Transverse colon (tissue), 4 donors: ENCODE measurements around the gene EXOC3L4. TPM values are rescaled to one million over a fixed set of nuclear protein-coding genes. Genes with fewer than 3 reads are reported as not detected.

Source experiments
- DNase-seq: peaks from one replicate; pipeline ENCODE4 v3.0.0-alpha.2; 2019
- H3K27ac ChIP-seq, 4 donors: fragments of 200-600 bp; sonication (generic); 2 replicates each; pipeline ENCODE4 v1.5.1; 2016 to 2018; ENCODE audit warnings: inconsistent platforms in 4 of 4
- H3K27me3 ChIP-seq: fragments of 200-600 bp; sonication (generic); 2 replicates; pipeline ENCODE4 v1.5.1; 2017; ENCODE audit warnings: inconsistent platforms
- H3K36me3 ChIP-seq, 4 donors: fragments of 200-600 bp; sonication (generic); 2 replicates each; pipeline ENCODE4 v1.5.1; 2017 to 2019; ENCODE audit warnings: inconsistent platforms in 4 of 4
- H3K4me1 ChIP-seq, 4 donors: fragments of 200-600 bp; sonication (generic); 2 replicates each; pipeline ENCODE4 v1.5.1; 2017 to 2020; ENCODE audit warnings: inconsistent platforms in 4 of 4
- H3K4me3 ChIP-seq, 4 donors: fragments of 200-600 bp; sonication (generic); 1 replicate in 1 of 4; 2 replicates in 3 of 4; pipeline versions ENCODE4 v1.5.1 to v1.6.1; 2017 to 2019; ENCODE audit warnings: inconsistent platforms in 4 of 4
- H3K9me3 ChIP-seq, 2 donors: fragments of 200-600 bp; sonication (generic); 2 replicates each; pipeline ENCODE4 v1.5.1; 2017 to 2019; ENCODE audit warnings: inconsistent platforms in 2 of 2
- EP300 ChIP-seq: sonication (generic); formaldehyde crosslinking; IDR thresholded peaks from one replicate; pipeline ENCODE4 v1.6.1; 2017; ENCODE audit warnings: antibody characterized with exemption, low read depth
- POLR2A ChIP-seq: fragments of 450-650 bp; IDR thresholded peaks from one replicate; pipeline ENCODE4 v1.6.1; 2016; ENCODE audit warnings: antibody characterized with exemption, mild to moderate bottlenecking, moderate library complexity
- POLR2AphosphoS5 ChIP-seq, 3 donors: sonication (generic); formaldehyde crosslinking; IDR thresholded peaks; one replicate each; pipeline ENCODE4 v1.6.1; 2016; ENCODE audit warnings: antibody characterized with exemption in 3 of 3
- WGBS, 2 donors: methylation state at CpG; one replicate each; pipeline ENCODE4 v1.1.5; 2018; ENCODE audit warnings: low coverage in 1 of 2; 5-methylcytosine and 5-hydroxymethylcytosine counted together
- in situ Hi-C, 4 donors: fragments of 200-750 bp; cut with MboI; loops; one replicate each; pipeline versions ENCODE4 v1.15.0 to v1.15.1; 2017; ENCODE audit warnings: low sequenced_read_pairs in 3 of 4, low pct_ligation_motif_present in 1 of 4, low pct_unique_long_range_greater_than_20kb in 1 of 4
- intact Hi-C: fragments of 100-400 bp; cut with DNase I; formaldehyde crosslinking; loops from one replicate; pipeline ENCODE4 v1.15.1; 2023; ENCODE audit warnings: low total_unique reads
- total RNA-seq, 4 donors: library from RNA; depleted of rRNA; stranded (reverse); fragments of >200 nt; gene quantifications; one replicate each; pipeline ENCODE4 v1.1.0, GENCODE V29; 2016
- TF ChIP-seq, protein P1 (sequence below), 5 experiments: fragments of 200-600 bp in 3 of 5; fragments of 450-650 bp in 2 of 5; sonication (generic) in 3 of 5; IDR thresholded peaks; 1 replicate in 2 of 5; 2 replicates in 3 of 5; pipeline ENCODE4 v1.5.1; 2016 to 2017; ENCODE audit warnings: antibody characterized with exemption in 5 of 5, inconsistent platforms in 3 of 5, mild to moderate bottlenecking in 2 of 5, moderate library complexity in 1 of 5

Gene EXOC3L4
- total RNA-seq, 4 donors from 2014 or later: 15.2 to 49.0 (median 30.3) TPM

DNA sequence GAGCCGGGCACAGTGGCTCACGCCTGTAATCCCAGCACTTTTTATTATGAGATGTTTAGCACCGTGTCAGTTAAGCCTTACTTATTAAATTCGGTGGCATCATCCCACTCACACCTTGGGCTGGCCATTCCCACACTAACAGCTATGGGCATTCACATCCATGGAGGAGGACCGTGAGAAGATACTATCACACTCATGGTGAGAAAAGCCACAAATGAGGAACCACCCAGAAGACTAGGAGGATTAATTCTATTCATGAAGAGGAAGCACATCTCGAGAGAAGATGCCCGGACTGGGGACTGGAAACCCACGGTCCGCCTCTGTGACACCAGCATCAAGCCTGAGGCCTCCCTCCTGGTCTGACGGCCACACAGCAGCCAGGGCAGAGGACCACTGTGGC, 42.1 kb upstream of the EXOC3L4 start:
- no peak for TF ChIP-seq POLR2AphosphoS5 (IDR thresholded peaks at IDR 0.05)
- TF ChIP-seq POLR2A: no peak
- TF ChIP-seq, protein P1, sequence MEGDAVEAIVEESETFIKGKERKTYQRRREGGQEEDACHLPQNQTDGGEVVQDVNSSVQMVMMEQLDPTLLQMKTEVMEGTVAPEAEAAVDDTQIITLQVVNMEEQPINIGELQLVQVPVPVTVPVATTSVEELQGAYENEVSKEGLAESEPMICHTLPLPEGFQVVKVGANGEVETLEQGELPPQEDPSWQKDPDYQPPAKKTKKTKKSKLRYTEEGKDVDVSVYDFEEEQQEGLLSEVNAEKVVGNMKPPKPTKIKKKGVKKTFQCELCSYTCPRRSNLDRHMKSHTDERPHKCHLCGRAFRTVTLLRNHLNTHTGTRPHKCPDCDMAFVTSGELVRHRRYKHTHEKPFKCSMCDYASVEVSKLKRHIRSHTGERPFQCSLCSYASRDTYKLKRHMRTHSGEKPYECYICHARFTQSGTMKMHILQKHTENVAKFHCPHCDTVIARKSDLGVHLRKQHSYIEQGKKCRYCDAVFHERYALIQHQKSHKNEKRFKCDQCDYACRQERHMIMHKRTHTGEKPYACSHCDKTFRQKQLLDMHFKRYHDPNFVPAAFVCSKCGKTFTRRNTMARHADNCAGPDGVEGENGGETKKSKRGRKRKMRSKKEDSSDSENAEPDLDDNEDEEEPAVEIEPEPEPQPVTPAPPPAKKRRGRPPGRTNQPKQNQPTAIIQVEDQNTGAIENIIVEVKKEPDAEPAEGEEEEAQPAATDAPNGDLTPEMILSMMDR (IDR thresholded peaks at IDR 0.05): no peak
- TF ChIP-seq EP300: no peak
- H3K36me3 ChIP-seq: no peaks in the 10 kb centered on the region
- WGBS, 2 donors: 69 to 70% methylated on average over 2 to 10 of the region's 10 CpGs
- H3K4me1 ChIP-seq: peaks cover 6 to 37% (median 24%) of the 10 kb centered on the region in 4 donors
- no peaks in the 10 kb centered on the region for H3K27me3 ChIP-seq
- no peaks in the 10 kb centered on the region for H3K9me3 ChIP-seq
- H3K27ac ChIP-seq: no peak overlapping the region
- in situ Hi-C loops (no loop called here), intact Hi-C loops (no loop called here)
- DNase-seq: no peak
- H3K4me3 ChIP-seq: no peak overlapping the region

DNA sequence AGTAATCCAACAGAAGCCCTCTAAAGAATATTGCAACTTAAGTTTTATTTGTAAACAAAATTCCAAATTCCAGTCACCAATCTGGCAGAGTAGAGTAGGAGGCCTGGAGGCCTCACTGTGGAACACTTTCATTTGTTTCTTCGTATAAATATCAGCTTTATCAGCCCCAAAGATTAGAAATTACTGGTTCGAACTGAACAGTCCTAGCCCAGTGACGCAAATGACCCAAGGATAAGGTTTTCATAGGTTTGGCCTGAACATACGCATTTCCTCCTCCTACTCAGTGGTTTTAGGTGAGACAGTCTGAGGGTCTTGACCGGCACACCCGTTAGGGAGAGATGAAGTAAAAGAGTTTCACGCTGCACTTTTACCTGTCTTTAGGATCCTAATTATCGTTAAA, 38.8 kb upstream of the EXOC3L4 start:
- peak overlapping the region in 2 of 4 donors; percentile 78 to 98 for H3K4me3 ChIP-seq
- intact Hi-C loops: no loop called here

DNA sequence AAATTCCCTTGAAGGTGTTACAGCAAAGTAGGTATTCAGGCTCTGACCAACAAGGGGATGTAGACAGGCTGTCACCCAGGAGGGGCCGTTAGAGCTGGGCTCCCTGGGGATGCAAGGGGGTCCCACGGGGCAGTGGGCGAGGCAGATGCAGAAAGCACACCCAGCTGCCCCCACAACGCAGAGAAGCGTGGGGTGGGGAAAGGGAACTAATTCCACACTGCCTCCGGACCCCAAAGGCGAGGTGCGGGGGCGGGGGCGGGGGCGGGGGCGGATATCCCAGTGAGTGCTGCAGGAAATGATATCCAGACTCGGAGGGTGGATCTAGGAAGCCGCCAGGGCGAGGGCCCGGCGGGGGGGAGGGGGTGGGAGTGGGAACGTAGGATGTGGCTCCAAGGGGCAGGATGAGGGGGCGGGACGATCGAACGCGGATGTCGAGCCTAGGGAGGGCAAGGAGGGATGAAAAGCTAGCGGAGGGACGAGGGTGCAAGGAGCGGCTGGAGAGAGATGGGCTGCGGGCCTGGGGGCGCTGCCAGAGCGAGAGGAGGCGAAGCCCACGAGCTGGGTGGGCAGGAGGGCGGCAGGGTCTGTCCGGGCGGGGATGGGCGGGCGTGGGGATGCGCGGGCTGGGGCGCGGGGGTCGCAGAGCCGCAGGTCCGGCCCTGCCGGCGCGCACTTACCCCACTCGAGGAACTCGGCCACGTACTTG, 38.0 kb upstream of the EXOC3L4 start:
- intact Hi-C loops: no loop called here
- H3K27me3 ChIP-seq: no peaks in the 10 kb centered on the region
- in situ Hi-C loops: no loop called here
- peak overlapping the region; percentile 78 to 98 (median 90) for H3K4me3 ChIP-seq
- TF ChIP-seq POLR2A (no peak), POLR2AphosphoS5 (IDR thresholded peaks at IDR 0.05) (peak in 1 of 3 donors; percentile 19)
- peak; percentile 76 for DNase-seq
- 1 to 4% methylated on average over 11 to 28 of the region's 50 CpGs for WGBS, 2 donors
- no peaks in the 10 kb centered on the region for H3K36me3 ChIP-seq
- H3K9me3 ChIP-seq: no peaks in the 10 kb centered on the region
- peak overlapping the region; percentile 87 to 98 (median 98) for H3K27ac ChIP-seq
- peaks cover 17 to 51% (median 36%) of the 10 kb centered on the region in 4 donors for H3K4me1 ChIP-seq

More for the DNA sequence above, 38.8 kb upstream of the EXOC3L4 start:
- in situ Hi-C loops: no loop called here
- peaks cover 17 to 52% (median 37%) of the 10 kb centered on the region in 4 donors for H3K4me1 ChIP-seq
- H3K27me3 ChIP-seq: no peaks in the 10 kb centered on the region
- WGBS, 2 donors: 55 to 73% methylated on average over 8 of the region's 8 CpGs
- H3K27ac ChIP-seq: peak overlapping the region; percentile 87 to 98 (median 98)
- no peaks in the 10 kb centered on the region for H3K36me3 ChIP-seq
- H3K9me3 ChIP-seq: no peaks in the 10 kb centered on the region
- TF ChIP-seq POLR2AphosphoS5 (IDR thresholded peaks at IDR 0.05) (no peak), EP300 (no peak), POLR2A (no peak)
- TF ChIP-seq, protein P1 (IDR thresholded peaks at IDR 0.05): no peak
- DNase-seq: no peak

DNA sequence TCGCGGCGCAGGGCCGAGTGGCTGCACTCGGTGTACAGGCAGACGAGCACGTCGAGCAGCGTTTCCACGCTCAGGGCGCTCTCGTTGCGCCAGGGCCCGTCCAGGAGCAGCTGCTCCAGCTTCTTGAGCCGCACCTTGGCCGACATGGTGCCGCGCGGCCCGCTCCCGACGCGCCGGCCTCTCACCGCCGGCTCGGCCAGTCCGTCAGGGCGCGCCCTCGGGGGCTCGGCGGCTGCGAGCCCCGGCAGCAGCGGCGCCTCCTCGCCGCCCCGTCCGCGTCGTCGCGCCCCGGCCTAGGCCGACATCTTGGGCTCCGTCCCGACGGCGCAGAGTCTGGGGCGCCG, 37.5 kb upstream of the EXOC3L4 start:
- in situ Hi-C loops (no loop called here), intact Hi-C loops (no loop called here)
- 0% methylated on average over 8 of the region's 53 CpGs; no CpG with 5 or more reads in 1 of the 2 donors for WGBS, 2 donors
- Histone ChIP-seq H3K4me3 (peak overlapping the region; percentile 78 to 98 (median 90)), H3K4me1 (peaks cover 17 to 45% (median 33%) of the 10 kb centered on the region in 4 donors), H3K27ac (peak overlapping the region; percentile 87 to 98 (median 98)), H3K9me3 (no peaks in the 10 kb centered on the region), H3K27me3 (no peaks in the 10 kb centered on the region), H3K36me3 (no peaks in the 10 kb centered on the region)
- DNase-seq: no peak
- TF ChIP-seq POLR2A (no peak), POLR2AphosphoS5 (IDR thresholded peaks at IDR 0.05) (peak in 1 of 3 donors; percentile 3), EP300 (no peak)
- TF ChIP-seq, protein P1 (IDR thresholded peaks at IDR 0.05): no peak
